ENCODE measurements around the gene FAM181A. TPM values are rescaled to one million over a fixed set of nuclear protein-coding genes. Genes with fewer than 3 reads are reported as not detected.

FAM181A gene
- total RNA-seq, 4 donors from 2014 or later = not detected

DNA sequence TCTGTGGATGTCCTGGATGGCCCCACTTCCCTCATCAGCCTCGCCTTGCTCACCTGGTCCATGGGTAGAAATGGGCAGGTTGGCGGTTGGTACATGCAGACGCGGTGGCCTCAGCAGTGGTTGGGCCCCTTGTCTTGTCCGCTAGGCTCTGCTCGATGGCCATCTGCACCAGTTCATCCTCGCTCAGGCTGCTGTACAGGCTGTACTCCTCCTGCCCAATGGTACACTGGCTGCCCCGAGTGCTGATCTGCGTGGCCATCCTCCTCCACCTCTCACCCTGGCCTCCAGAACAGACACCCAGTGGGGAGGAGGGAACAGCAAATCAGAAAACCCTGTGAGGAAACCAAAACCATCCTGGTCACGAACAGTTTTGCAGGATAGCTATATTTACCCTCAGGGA, 37.1 kb downstream of the FAM181A start:
- ATAC-seq = no peak
- Histone ChIP-seq H3K27me3 (no peaks in the 10 kb centered on the region), H3K4me3 (no peak overlapping the region), H3K9me3 (no peaks in the 10 kb centered on the region), H3K4me1 (peaks cover 7 to 89% (median 11%) of the 10 kb centered on the region in 3 donors), H3K27ac (peak overlapping the region; percentile 39 to 96 (median 88)), H3K36me3 (no peaks in the 10 kb centered on the region)
- no peak for TF ChIP-seq POLR2A (IDR thresholded peaks at IDR 0.05)
- TF ChIP-seq, protein P1, sequence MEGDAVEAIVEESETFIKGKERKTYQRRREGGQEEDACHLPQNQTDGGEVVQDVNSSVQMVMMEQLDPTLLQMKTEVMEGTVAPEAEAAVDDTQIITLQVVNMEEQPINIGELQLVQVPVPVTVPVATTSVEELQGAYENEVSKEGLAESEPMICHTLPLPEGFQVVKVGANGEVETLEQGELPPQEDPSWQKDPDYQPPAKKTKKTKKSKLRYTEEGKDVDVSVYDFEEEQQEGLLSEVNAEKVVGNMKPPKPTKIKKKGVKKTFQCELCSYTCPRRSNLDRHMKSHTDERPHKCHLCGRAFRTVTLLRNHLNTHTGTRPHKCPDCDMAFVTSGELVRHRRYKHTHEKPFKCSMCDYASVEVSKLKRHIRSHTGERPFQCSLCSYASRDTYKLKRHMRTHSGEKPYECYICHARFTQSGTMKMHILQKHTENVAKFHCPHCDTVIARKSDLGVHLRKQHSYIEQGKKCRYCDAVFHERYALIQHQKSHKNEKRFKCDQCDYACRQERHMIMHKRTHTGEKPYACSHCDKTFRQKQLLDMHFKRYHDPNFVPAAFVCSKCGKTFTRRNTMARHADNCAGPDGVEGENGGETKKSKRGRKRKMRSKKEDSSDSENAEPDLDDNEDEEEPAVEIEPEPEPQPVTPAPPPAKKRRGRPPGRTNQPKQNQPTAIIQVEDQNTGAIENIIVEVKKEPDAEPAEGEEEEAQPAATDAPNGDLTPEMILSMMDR (IDR thresholded peaks at IDR 0.05) = no peak
- WGBS, 2 donors (ENCODE audit: low coverage in 1 of 2) = 76 to 82% methylated on average over 7 of the region's 10 CpGs

DNA sequence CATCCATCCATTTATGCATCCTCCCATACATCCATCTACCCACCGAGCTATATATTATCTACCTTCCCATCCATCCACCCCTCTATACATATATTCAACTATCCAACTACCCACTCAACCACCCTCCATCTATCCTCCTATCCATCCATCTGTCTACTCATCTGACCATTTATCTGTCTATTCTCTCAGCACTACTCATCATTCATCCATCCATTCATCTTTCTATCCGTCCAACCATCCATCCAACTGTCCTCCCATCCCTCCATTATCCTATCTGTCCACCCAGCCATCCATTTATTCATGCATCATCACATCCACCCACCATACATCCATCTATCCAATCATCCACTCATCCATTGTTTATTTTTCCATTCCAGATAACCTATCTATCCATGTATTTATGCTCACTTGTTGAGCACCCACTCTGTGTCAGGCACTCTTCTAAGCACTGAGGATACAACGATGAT, 37.7 kb downstream of the FAM181A start:
- TF ChIP-seq EP300 (IDR thresholded peaks at IDR 0.05) (no peak), POLR2A (IDR thresholded peaks at IDR 0.05) (no peak)
- H3K36me3 ChIP-seq = no peaks in the 10 kb centered on the region
- peak overlapping the region; percentile 47 to 96 (median 88) for H3K27ac ChIP-seq
- H3K4me1 ChIP-seq = peaks cover 11 to 89% (median 11%) of the 10 kb centered on the region in 3 donors
- H3K9me3 ChIP-seq = no peaks in the 10 kb centered on the region
- H3K4me3 ChIP-seq = no peak overlapping the region
- no peak for ATAC-seq
- 83 to 88% methylated on average over 3 of the region's 3 CpGs for WGBS, 2 donors (ENCODE audit: low coverage in 1 of 2)
- no peaks in the 10 kb centered on the region for H3K27me3 ChIP-seq

DNA sequence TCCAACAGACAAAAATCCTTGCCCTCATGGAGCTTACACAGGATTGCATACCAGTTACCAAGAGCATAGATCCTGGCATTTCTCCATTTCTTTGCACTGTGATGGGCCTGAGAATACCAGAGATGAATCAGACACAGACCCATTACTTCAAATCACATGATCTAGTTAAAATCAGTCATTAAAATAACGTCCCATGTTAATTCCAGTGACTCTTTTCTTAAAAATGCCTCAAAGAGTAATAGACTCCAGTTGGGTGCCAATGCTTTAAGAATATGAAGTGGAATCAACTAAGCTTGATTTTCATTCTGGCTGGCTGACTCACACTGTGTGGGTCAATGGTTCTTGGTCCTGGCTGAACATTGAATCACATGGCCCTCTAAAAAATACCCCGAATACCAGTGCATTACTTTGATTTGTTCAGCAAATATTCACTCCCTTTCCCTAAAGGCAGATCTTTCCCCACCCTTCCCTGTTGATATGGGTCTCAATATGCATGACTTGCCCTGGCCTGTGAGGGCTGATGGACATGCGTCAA, 38.2 kb downstream of the FAM181A start:
- peaks cover 11 to 89% (median 12%) of the 10 kb centered on the region in 3 donors for H3K4me1 ChIP-seq
- peak; percentile 81 for ATAC-seq
- H3K4me3 ChIP-seq = no peak overlapping the region
- TF ChIP-seq EP300 (IDR thresholded peaks at IDR 0.05) (no peak), POLR2AphosphoS5 (IDR thresholded peaks at IDR 0.05) (peak; percentile 77), POLR2A (IDR thresholded peaks at IDR 0.05) (no peak)
- TF ChIP-seq, protein P1 (IDR thresholded peaks at IDR 0.05) = no peak
- H3K27ac ChIP-seq = peak overlapping the region; percentile 66 to 96 (median 88)
- no peaks in the 10 kb centered on the region for H3K27me3 ChIP-seq
- H3K36me3 ChIP-seq = no peaks in the 10 kb centered on the region
- H3K9me3 ChIP-seq = no peaks in the 10 kb centered on the region
- WGBS, 2 donors (ENCODE audit: low coverage in 1 of 2) = 47 to 52% methylated on average over 3 of the region's 3 CpGs

DNA sequence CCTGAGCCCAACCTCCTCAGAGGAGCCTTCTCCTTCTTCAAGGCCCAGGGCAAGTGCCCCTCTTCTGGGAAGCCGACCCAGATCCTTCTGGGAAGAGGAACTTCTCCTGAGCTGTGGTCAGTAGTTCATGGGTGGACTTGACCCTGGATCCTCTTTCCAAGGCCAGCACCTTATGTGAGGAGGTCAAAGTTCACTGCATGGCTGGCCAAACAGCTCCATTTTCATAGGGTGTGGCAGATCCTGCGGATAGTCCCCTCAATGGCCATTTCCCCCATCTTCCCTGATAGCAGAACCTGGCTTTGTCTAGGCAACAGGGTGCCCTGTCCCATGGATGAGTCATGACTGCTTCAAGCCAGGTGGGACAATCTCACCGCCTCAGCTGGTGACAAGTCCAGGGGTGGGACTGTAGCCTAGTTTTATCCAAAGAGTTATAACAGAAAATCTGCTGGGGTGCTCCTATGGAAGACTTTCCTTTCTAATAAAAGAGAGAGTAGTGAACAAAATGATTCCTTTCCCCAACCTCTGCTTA, 38.9 kb downstream of the FAM181A start:
- TF ChIP-seq, protein P1 (IDR thresholded peaks at IDR 0.05) = no peak
- TF ChIP-seq POLR2A (IDR thresholded peaks at IDR 0.05) (no peak), POLR2AphosphoS5 (IDR thresholded peaks at IDR 0.05) (no peak), EP300 (IDR thresholded peaks at IDR 0.05) (no peak)

DNA sequence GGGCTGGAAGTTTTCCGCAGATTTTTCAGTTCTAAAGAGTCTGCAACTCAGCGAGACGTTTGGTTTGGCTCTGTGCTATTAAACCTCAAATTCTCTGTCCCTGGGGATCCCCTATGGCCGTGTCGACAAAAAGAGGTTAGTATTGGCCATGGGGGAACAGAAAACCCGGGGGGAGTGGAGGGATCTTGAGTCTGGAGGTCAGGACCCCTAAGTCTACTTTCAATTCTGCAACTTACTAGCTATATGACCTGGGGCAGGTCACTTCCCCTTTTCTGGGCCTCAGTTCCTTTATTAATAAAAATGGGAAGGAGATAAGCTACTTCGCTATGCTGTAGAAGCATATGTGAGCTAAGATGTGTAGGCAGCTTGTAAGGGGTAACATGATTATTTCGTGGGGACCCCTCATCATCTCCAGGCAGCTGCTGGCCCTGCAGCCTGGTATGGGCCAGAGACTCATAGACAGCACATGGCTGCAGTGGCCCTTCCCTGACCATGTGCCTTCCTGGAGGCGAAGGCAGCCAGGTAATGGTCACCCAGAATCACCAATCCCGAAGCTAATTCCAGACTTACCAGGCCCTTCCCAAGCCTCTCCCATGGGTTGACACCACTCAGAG, 40.6 kb downstream of the FAM181A start:
- Histone ChIP-seq H3K4me1 (peaks cover 8 to 99% (median 11%) of the 10 kb centered on the region in 3 donors), H3K36me3 (no peaks in the 10 kb centered on the region), H3K27ac (peak overlapping the region in 3 of 4 donors; percentile 87 to 96 (median 89)), H3K27me3 (no peaks in the 10 kb centered on the region), H3K9me3 (no peaks in the 10 kb centered on the region), H3K4me3 (no peak overlapping the region)
- TF ChIP-seq POLR2A (IDR thresholded peaks at IDR 0.05) (no peak), EP300 (IDR thresholded peaks at IDR 0.05) (no peak)
- no peak for ATAC-seq
- 73 to 80% methylated on average over 7 of the region's 10 CpGs for WGBS, 2 donors (ENCODE audit: low coverage in 1 of 2)

More for the DNA sequence above, 38.9 kb downstream of the FAM181A start:
- H3K27ac ChIP-seq = peak overlapping the region; percentile 66 to 96 (median 88)
- WGBS, 2 donors (ENCODE audit: low coverage in 1 of 2) = 90% methylated on average over 2 of the region's 3 CpGs; no CpG with 5 or more reads in 1 of the 2 donors
- ATAC-seq = no peak
- H3K4me3 ChIP-seq = no peak overlapping the region
- no peaks in the 10 kb centered on the region for H3K36me3 ChIP-seq
- H3K9me3 ChIP-seq = no peaks in the 10 kb centered on the region
- H3K4me1 ChIP-seq = peaks cover 11 to 90% (median 12%) of the 10 kb centered on the region in 3 donors
- no peaks in the 10 kb centered on the region for H3K27me3 ChIP-seq
